ENCODE measurements around the gene RFX6. TPM values are rescaled to one million over a fixed set of nuclear protein-coding genes. Genes with fewer than 3 reads are reported as not detected.

The RFX6 gene
- total RNA-seq, 1 donor from 2014 or later = 28.7 TPM

DNA sequence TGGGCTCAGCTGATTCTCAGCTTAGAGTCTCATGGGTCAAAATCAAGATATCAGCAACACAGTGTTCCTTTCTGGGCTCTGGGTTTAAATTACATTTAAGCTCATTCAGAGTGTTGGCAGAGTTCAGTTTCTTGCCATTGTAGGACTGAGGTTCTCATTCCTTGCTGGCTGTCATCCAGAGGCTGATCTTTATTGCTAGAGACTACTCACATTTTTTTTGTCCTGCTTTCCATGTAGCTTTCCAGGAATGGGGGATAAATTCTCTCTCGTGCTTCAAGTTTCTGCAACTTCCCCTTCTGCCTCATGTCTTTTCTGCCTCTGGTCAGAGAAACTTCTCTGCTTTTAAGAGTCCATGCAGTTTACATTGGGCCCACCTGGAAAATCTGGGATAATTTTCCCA lies 86.9 kb downstream of the RFX6 start:
- peaks cover 9% of the 10 kb centered on the region for H3K9me3 Mint-ChIP-seq (ENCODE audit: low read depth)
- H3K27ac Mint-ChIP-seq = no peak overlapping the region
- no peak for DNase-seq (ENCODE audit: low spot score, unreplicated experiment)
- H3K36me3 Mint-ChIP-seq (ENCODE audit: insufficient read depth) = peaks cover under 1% of the 10 kb centered on the region
- TF ChIP-seq, protein P1, sequence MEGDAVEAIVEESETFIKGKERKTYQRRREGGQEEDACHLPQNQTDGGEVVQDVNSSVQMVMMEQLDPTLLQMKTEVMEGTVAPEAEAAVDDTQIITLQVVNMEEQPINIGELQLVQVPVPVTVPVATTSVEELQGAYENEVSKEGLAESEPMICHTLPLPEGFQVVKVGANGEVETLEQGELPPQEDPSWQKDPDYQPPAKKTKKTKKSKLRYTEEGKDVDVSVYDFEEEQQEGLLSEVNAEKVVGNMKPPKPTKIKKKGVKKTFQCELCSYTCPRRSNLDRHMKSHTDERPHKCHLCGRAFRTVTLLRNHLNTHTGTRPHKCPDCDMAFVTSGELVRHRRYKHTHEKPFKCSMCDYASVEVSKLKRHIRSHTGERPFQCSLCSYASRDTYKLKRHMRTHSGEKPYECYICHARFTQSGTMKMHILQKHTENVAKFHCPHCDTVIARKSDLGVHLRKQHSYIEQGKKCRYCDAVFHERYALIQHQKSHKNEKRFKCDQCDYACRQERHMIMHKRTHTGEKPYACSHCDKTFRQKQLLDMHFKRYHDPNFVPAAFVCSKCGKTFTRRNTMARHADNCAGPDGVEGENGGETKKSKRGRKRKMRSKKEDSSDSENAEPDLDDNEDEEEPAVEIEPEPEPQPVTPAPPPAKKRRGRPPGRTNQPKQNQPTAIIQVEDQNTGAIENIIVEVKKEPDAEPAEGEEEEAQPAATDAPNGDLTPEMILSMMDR (IDR thresholded peaks at IDR 0.05; ENCODE audit: unreplicated experiment) = no peak
- peaks cover 12% of the 10 kb centered on the region for H3K4me1 Mint-ChIP-seq (ENCODE audit: low read depth)
- no peak overlapping the region for H3K4me3 Mint-ChIP-seq (ENCODE audit: low read depth)
- no peaks in the 10 kb centered on the region for H3K27me3 Mint-ChIP-seq

DNA sequence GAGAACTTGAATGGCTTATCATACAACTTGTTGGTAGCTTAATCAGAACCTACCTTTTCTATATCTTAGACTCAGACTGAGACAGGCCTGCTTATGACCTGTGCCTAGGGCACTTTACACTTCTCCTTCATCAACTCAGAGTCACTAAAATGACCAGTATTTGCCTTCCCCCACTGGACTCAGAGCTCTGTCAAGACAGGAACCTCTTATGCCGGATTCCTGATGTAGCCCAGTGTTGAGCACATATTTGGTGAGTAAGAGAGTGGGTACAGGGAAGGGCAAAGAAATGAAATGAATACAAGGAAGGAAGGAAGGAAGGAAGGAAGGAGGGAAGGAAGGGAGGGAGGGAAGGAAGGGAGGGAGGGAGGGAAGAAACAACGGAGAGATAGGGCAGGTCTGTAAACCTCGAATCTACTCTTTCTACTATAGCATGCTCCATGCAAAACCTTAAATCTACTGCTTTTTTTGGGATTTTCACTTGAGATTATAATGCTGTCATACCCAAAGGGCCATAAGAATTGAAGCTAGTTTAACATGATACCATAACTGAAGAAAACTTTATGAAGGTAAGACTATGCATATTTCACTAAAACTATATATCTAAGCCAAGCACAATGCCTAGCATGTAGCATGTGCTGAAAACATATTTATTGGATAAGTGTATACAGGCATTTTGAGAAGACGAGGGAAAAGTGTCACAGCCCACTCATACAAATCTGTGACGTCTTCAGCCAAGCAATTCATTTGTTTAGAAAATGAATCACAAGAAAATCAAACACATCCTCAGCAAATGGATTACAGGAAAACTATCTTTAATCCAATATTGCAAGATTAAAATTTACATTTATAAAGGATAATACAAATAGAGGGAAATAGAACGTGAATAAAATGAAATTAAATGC lies 89.9 kb downstream of the RFX6 start:
- no peak overlapping the region for H3K4me3 Mint-ChIP-seq (ENCODE audit: low read depth)
- no peak overlapping the region for H3K27ac Mint-ChIP-seq
- no peaks in the 10 kb centered on the region for H3K27me3 Mint-ChIP-seq
- H3K4me1 Mint-ChIP-seq (ENCODE audit: low read depth) = peaks cover 14% of the 10 kb centered on the region
- no peaks in the 10 kb centered on the region for H3K36me3 Mint-ChIP-seq (ENCODE audit: insufficient read depth)
- H3K9me3 Mint-ChIP-seq (ENCODE audit: low read depth) = peaks cover 9% of the 10 kb centered on the region
- no peak for DNase-seq (ENCODE audit: low spot score, unreplicated experiment)
- TF ChIP-seq, protein P1 (IDR thresholded peaks at IDR 0.05; ENCODE audit: unreplicated experiment) = no peak

DNA sequence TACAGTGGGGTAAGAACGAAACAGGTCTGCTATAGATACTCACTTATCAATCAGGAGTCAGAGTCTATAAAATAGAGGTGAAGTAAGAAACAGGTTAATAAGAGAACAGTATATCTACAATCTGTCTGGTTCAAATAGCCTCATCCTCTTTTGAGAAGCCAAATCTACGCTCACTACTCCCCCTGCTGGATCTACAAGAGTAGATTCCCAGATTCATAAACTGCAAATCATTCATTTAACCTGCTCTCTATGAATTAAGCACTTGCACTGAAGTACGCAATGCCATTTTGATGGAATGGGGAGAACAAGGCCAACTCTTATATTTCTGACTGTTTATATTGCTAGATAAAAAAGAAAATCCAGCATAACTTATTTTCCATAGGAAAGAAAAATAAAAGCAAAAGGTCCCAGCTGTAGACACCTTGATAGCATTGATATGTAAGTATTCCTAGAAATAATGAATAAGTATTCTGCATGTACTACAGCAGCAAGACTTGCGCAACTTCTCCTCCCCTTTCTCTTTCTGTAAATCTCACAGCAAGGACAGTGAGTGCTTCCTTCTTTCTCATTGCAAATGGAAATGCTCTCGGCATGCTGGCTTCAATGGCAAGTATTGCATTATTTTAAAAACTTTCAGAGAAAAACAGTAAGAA lies 92.3 kb downstream of the RFX6 start:
- Mint-ChIP-seq H3K4me3 (ENCODE audit: low read depth) (no peak overlapping the region), H3K4me1 (ENCODE audit: low read depth) (peaks cover 14% of the 10 kb centered on the region), H3K27me3 (no peaks in the 10 kb centered on the region), H3K27ac (no peak overlapping the region), H3K9me3 (ENCODE audit: low read depth) (no peaks in the 10 kb centered on the region), H3K36me3 (ENCODE audit: insufficient read depth) (no peaks in the 10 kb centered on the region)
- no peak for DNase-seq (ENCODE audit: low spot score, unreplicated experiment)
- TF ChIP-seq, protein P1 (IDR thresholded peaks at IDR 0.05; ENCODE audit: unreplicated experiment) = peak; percentile 84

DNA sequence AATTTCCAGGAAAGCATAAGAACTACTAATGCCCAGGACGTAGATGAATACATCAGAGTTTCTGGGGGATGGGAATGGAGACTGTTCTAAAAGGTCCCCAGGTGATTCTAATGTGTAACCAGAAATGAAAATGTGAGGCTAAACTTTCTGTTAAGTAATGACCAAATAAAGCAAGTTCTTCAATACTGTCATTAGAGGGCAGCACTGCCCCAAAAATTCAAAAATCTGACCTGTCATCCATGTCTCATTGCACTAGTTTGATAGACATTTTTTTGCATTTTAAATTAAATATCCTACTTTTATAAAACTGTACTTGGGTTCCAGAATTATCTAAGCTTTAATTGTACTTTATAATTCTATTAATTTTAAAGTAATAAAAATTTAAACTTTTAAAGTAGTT lies 94.9 kb downstream of the RFX6 start:
- no peak for DNase-seq (ENCODE audit: low spot score, unreplicated experiment)
- Mint-ChIP-seq H3K27ac (peak overlapping the region; percentile 74), H3K4me1 (ENCODE audit: low read depth) (peaks cover 10% of the 10 kb centered on the region), H3K36me3 (ENCODE audit: insufficient read depth) (no peaks in the 10 kb centered on the region), H3K27me3 (no peaks in the 10 kb centered on the region), H3K9me3 (ENCODE audit: low read depth) (no peaks in the 10 kb centered on the region), H3K4me3 (ENCODE audit: low read depth) (no peak overlapping the region)
- TF ChIP-seq, protein P1 (IDR thresholded peaks at IDR 0.05; ENCODE audit: unreplicated experiment) = peak; percentile 86

DNA sequence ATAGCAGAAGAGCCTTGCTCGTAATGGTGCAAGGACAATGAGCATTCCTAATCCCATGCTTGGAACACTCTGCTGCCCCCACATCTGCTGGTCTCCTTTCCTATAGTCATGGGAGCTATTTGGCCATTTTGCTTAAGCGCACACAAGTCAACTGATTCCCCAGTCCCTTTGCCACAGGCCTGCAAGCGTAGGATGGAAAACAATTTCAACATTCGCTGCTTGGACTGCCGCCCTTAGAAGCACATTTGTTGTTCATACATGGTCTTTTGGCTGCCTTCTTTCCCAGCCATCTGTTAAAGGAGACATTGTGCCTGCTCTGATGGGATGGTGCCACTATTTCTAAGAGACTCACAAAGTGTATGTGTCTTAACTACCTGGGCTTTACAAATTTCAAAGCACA lies 96.9 kb downstream of the RFX6 start:
- TF ChIP-seq, protein P1 (IDR thresholded peaks at IDR 0.05; ENCODE audit: unreplicated experiment) = no peak
- Mint-ChIP-seq H3K4me3 (ENCODE audit: low read depth) (no peak overlapping the region), H3K9me3 (ENCODE audit: low read depth) (no peaks in the 10 kb centered on the region), H3K4me1 (ENCODE audit: low read depth) (peaks cover 3% of the 10 kb centered on the region), H3K27ac (no peak overlapping the region), H3K36me3 (ENCODE audit: insufficient read depth) (no peaks in the 10 kb centered on the region), H3K27me3 (no peaks in the 10 kb centered on the region)
- DNase-seq (ENCODE audit: low spot score, unreplicated experiment) = no peak

Measured in progenitor cell of endocrine pancreas (in vitro differentiated cells).